ENCODE results near the gene NCKAP5L.
"Not testable (repeated sequence)": the region's sequence is repeated elsewhere in the genome, so short reads cannot be mapped to it uniquely, and the experiment has no call there.

NCKAP5L gene

GRCh38 chr12:49798934-49799333, 29.3 kb downstream of the NCKAP5L start:
- DNase-seq, result no peak

- DNase-seq, result no peak
These were observed 30.0 kb downstream of the NCKAP5L start for GRCh38 chr12:49798248-49798647.

DNA sequence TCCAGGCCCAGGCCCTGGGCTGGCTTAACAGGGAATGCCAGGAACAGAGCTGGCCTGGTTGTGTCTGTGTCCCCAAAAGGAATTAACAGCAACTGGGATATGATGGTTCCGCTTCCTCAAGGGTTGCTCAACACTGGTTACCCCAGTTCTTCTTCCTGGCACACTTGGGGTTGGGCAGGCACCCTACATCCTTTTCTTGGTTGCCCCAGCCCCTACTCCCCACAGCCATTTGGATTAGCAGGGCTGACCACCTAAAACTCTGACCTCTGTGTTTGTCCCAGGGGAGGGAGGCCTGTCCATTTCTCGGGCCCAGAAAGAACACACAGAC, 30.8 kb downstream of the NCKAP5L start:
- DNase-seq, result no peak

DNA sequence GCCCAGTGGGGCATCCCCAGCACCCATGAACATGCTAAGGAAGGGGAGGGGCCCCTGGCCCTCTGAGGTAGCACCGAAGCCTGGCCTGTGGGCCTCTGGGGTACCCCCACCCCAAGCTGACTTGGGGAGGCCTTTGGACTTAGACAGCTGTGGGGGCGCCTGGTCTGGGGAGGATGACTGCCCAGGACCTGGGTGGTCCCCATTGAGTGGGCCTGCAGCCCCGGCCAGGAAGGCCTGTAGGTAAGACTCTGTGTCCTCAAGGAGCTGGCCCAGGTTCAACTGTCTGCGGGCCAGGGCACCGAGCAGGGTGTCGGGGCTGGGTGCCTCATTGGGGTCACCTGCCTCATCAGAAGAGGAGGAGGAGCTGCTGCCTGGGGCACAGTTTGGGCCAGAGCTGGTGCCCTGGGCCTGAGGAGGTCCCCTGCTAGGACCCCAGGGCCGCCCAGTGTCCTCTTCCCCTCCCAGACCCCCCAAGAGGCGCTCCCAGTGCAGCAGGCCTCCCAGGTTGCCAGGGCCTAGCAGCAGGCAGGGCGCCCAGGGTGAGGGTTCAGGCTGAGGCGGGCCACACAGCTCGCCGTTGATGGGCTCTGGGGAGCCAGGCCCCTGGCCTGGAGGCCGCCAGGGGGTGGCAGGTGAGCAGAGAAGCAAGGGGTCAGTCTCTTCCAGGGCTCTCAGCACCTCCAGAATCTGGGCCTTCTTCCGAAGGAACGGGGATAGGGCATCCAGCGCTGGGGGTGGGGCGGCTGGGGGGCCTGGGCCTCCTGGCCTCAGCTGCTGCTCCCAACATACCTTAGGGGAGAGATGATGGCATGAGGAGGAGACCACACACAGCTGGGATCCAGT, 31.4 kb downstream of the NCKAP5L start:
- no peak for DNase-seq

GRCh38 chr12:49796155-49796554, 32.1 kb downstream of the NCKAP5L start:
- no peak for DNase-seq

- no peak for DNase-seq
These were observed 32.5 kb downstream of the NCKAP5L start for GRCh38 chr12:49795654-49796105.

GRCh38 chr12:49794811-49795653, 33.2 kb downstream of the NCKAP5L start:
- no peak for DNase-seq

GRCh38 chr12:49794021-49794420, 34.2 kb downstream of the NCKAP5L start:
- DNase-seq, result no peak

DNA sequence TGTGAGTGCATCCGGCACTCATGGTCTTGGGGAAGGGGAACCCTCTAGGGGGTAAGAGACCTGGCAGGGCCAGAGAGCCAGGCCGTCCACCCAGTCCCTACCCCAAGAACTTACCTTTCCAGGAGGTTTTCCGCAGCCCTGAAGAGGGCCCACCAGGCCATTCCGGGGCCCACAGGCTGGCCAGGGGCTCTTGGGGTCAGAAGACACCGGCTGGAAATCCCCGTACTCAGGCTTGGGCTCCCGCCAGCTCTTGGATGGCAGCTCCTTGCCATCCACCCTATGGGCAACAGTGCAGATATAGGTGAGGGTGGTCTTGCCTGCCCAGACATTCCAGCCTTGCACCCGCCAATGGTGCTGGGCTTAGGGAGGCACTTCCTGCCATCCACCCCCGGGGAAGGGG, 34.6 kb downstream of the NCKAP5L start:
- no peak for DNase-seq

DNA sequence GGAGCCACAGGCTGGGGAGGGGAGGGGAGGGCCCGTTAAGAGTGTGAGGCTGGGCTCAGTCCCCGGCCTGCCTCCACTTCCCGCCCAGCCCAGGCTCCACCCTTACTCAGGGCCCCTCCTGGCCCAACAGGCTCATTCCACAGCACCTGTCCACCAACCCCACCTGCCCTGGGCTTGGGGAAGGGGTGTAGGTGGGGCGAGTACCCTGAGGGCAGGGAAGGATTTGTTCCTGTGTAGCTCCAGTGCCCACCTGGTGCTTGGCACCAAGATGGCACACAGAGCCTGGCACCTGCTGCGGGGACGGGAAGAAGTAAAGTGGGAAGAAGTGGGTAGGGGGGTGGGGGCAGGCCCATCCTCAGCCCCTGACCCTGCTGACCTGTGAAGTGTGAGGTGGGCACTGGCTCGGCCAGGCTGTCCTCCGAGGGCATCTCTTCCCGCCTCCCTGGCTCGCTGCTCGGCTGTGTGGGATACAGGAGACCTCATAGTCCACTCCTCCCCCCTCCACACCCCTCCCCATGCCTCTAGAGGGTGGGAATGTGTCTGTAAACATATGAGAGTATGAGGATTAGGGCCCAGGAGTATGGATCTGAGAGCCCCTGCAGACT, 35.1 kb downstream of the NCKAP5L start:
- DNase-seq, result no peak

DNA sequence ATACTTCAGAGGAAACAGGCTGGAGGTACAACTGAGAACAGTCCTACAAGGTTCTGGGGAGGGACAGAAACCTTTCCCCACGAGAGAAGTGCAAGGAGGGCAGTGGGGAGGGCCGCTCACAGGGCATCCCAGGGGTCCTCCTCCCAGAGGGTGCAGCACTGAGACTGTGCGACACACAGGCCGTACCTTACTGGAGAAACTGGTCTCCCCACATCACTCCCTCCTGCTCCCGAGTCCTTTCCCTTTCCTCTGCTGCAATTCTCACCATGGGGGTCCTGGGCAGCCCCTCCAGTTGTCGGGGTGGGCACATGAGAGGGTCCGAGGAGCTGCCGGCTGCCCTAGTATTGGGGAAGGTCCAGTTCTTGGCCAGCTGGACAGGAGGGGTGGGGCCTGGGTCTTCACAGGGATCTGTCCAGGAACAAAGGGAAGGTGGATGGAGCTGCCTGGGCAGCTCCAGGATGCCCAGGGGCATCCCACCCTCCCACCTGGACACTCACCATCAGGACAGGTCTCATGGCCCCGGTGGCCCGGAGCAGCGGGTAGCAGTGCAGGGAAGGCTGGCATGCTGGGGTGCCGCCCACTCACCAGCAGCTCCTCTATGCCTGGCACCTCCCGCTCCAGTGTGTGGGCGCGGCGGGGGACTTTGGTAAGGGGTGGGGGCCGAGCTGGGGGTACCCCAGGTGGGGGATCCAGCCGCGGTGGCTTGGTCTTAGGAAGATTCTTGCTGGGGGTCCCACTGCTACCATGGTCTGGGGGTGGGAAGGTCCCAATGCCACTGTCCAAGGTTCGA, 35.8 kb downstream of the NCKAP5L start:
- DNase-seq, result no peak

DNA sequence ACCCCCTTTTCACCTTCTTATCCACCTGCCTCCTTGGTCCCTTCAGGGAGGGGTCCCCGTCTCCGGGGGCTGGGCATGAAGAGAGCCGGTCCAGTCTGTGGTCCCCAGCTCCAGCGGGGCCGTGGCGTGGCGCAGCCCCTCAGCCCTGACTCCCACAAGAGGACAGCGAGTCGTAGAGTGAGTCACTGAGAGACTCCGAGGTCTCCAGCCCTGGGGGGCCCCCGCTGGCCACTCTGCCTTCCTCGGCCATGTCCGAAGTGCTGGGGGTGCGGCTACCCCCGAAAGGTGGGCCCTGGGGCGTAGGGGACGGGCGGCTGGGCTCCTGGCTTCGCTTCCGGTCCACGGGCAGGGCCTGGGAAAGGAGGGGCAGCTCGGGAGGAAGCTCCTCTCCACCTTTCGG, 36.5 kb downstream of the NCKAP5L start:
- DNase-seq, result no peak

DNA sequence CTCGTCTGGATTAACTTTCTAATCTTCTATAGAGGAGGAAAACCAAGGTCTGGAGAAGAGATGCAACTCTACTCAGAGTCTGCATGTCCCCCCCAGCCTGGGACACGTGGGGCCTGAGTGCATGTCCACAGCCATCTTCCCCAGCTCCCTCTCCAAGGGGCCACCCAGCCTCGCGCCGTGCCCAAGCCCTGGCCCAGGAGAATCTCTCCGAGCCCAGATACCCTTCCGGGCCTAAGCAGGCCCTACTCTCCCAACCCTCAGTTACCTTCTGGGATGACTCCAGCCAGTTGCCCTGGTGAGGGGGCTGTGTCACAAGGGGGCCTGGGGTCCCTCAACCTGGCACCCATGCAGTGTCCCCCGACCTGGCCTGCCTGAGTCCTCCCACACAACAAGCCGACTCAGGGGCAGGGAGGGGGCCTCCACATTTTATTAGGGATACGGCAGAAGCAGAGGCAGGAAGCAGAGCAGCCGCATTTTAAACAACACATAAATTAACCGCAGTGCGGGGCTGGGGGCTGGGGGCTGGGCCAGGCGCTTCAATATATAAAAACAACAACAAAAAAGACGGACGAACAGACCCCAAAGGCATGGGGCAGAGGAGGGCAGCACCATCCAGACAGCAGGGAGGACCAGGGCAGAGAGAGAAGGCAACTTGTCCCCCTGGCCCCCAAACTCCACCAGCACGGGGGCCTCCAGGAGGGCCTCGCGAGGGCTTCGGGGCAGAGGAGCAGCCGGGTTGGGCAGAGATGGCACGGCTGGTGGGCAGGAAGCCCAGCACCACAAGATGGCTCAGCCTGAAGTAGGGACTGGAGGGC, 37.3 kb downstream of the NCKAP5L start:
- DNase-seq, result no peak

- DNase-seq, result no peak
These were observed 38.2 kb downstream of the NCKAP5L start for GRCh38 chr12:49789992-49790391.

- no peak for DNase-seq
These were observed 40.5 kb downstream of the NCKAP5L start for GRCh38 chr12:49787672-49788071.

- DNase-seq, result no peak
These were observed 43.3 kb downstream of the NCKAP5L start for GRCh38 chr12:49784756-49785409.

- no peak for DNase-seq
These were observed 44.1 kb downstream of the NCKAP5L start for GRCh38 chr12:49783917-49784676.

DNA sequence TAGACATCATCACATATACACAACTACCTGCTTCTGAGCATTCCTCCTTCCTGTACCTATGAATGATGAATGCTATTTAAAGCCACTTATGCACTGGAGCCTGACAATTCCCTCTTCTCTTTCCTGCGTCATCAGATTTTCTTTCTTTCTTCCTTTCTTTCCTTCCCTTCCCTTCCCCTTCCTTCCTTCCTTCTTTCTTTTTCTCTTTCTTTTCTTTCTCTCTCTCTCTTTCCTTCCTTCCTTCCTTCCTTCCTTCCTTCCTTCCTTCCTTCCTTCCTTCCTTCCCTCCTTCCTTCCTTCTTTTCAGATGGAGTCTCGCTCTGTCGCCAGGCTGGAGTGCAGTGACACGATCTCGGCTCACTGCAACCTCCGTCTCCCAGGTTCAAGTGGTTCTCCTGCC, 47.3 kb downstream of the NCKAP5L start:
- not testable (repeated sequence) for DNase-seq

GRCh38 chr12:49779581-49779980, 48.6 kb downstream of the NCKAP5L start:
- no peak for DNase-seq

Measured in effector CD4-positive, alpha-beta T cell (primary cell).